GM13977 (cell line): ENCODE data around the gene CACNG7.

Experiments
- DNase-seq: peaks from one replicate; pipeline ENCODE4 v3.0.0; 2012; ENCODE audit warnings: low spot score
- in situ Hi-C: fragments of 300-500 bp; cut with MboI; formaldehyde crosslinking; loops from one replicate; pipeline ENCODE4 v1.12.0; 2022; ENCODE audit warnings: low sequenced_read_pairs, low pct_unique_long_range_greater_than_20kb, mixed read lengths, inconsistent platforms; ENCODE audit not compliant: unreplicated experiment
- TF ChIP-seq, protein P1 (sequence below): IDR thresholded peaks from 2 replicates; pipeline ENCODE4 v1.5.1; 2012; ENCODE audit warnings: mild to moderate bottlenecking, control low read depth; ENCODE audit not compliant: insufficient read depth; ENCODE audit errors: extremely low read depth, missing control alignments

Gene CACNG7

DNA sequence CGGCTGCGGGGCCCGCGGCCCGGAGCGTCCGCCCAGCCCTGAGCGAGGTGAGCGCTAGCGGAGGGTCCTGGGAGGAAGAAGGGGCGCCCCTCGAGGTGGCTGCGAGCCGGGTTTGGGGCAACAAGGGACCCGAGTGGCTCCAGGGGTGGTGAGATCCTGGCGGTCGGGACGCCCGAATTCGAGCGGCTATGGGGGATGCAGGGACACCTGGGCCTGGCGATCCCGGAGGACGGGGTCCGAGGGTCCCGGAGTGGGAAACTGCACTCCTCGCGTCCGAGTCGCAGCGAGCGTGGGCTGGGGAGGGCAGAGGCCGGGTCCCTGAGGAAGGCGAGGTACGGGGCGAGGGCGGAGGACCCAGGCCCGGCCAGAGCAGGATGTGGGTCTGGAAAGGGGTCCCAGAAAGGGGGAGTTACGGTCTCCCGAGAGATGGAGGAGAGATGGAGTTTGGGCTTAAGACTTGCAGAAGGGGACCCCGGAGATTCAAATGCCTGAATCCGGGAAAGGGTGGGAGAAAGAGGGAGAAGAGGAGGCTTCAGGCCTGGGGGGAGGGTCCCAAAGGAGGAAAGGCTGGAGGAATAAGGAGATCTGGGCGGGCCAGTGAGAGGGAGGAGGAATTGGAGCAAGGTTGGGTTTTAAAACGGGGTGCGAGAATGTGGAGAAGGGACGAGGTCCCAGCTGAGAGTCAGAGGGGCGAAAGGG, 542 bp downstream of the CACNG7 start:
- TF ChIP-seq, protein P1, sequence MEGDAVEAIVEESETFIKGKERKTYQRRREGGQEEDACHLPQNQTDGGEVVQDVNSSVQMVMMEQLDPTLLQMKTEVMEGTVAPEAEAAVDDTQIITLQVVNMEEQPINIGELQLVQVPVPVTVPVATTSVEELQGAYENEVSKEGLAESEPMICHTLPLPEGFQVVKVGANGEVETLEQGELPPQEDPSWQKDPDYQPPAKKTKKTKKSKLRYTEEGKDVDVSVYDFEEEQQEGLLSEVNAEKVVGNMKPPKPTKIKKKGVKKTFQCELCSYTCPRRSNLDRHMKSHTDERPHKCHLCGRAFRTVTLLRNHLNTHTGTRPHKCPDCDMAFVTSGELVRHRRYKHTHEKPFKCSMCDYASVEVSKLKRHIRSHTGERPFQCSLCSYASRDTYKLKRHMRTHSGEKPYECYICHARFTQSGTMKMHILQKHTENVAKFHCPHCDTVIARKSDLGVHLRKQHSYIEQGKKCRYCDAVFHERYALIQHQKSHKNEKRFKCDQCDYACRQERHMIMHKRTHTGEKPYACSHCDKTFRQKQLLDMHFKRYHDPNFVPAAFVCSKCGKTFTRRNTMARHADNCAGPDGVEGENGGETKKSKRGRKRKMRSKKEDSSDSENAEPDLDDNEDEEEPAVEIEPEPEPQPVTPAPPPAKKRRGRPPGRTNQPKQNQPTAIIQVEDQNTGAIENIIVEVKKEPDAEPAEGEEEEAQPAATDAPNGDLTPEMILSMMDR: no peak
- DNase-seq: peak; percentile 24
- in situ Hi-C loops: no loop called here

DNA sequence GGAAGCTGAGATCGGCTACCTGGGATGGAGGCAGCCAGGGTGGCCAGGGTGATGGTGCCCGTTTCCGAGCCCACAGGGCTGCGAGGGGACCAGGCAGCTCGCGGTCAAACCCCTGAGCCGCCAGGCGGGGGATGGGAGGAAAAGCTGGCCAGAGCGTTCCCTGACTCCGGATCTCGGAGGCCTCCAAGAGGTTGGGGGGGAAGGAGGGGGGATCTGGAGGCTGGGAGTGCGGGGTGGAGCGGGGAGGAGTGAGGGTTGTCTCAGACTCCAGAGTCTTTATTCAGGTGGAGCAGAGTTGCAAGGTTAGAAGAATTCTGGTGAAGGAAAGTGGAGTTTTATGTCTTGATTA, 1.1 kb downstream of the CACNG7 start:
- DNase-seq: peak; percentile 23
- in situ Hi-C loops: no loop called here
- TF ChIP-seq, protein P1: no peak

DNA sequence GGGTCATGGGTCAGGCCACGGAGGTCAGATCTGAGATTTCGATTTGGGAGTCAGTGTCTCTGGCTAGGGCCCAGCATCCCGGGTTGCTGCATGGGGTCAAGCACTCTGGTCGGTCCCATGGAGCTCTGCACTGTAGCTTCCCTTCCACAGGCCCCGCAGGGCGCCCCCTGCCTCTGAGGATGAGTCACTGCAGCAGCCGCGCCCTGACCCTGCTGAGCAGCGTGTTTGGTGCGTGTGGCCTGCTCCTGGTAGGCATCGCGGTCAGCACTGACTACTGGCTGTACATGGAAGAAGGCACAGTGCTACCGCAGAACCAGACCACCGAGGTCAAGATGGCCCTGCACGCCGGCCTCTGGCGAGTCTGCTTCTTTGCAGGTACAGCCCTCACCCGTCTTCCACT, 3.6 kb downstream of the CACNG7 start:
- TF ChIP-seq, protein P1: peak; percentile 26
- DNase-seq: peak; percentile 23
- in situ Hi-C loops: no loop called here

DNA sequence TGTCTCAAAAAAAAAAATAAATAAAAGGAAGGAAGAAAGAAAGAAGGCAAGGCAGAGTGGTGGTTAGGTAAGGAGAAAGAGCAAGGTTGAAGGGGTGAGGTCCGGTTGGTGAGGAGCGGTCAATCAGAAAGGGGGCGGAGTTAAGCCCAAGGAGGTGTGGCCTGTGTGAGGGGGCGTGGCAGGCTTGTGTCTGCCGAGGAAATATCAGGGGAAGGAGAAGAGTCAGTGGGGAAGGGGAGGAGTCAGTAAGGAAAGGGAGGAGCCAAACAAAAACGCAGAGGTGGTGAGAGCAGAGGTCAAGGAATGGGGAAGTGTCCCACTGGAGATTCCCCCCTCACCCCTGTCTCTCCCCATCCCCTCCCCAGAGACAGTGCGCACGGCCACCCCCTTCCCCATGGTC, 5.9 kb downstream of the CACNG7 start:
- no peak for DNase-seq
- in situ Hi-C loops: no loop called here
- TF ChIP-seq, protein P1: no peak

DNA sequence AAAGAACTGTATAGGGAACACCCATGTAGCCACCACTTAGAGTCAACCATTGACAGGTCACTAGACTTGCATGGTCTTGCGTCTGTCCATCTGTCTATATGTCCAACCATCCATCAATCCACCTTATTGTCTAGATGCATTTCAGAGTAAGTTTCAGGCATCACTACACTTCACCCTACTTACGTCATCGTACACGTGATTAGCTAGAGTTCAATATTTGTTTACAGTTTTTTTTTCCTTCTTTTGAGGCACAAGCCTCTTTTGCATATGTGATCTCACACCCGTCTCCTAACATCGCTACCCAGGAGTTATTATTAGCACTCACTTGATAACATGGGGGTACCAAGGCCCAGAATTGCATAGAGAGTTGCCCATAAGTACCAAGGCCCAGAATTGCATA, 6.9 kb downstream of the CACNG7 start:
- in situ Hi-C loops: no loop called here

DNA sequence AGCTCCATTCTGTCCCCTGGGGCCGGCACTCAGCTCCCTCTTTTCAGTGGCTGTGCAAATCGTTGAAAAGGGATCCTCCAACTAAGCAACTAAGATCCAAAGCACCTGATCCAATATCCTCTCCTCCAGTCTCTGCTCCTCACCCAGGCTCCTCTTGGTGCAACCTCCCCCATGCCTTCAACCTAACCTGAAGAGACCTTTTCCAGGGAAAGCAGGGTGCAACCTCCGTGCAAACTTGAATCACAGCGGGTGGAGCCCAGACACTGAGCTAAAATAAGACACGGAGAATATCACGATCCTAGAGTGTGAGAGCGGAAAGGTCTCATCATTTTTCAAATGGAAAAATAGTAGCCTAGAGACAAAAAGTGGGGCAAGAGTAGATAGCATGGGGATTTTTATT, 8.3 kb downstream of the CACNG7 start:
- in situ Hi-C loops: no loop called here
- TF ChIP-seq, protein P1: no peak
- no peak for DNase-seq

More for the DNA sequence above, 6.9 kb downstream of the CACNG7 start:
- DNase-seq: no peak
- TF ChIP-seq, protein P1: no peak
